K562 (cell line): ENCODE data around the gene ATXN3L. TPM values are rescaled to one million over a fixed set of nuclear protein-coding genes. Genes with fewer than 3 reads are reported as not detected.

Source experiments
- COPS2 ChIP-seq: fragments of 450-650 bp; conservative IDR thresholded peaks from 2 replicates; pipeline ENCODE4 v1.6.1; 2016; ENCODE audit warnings: mild to moderate bottlenecking, moderate library complexity
- E2F1 ChIP-seq: sonication (generic); formaldehyde crosslinking; IDR thresholded peaks from 2 replicates; pipeline ENCODE4 v1.8.1; 2023; ENCODE audit warnings: mild to moderate bottlenecking, missing genetic modification reagents, moderate library complexity
- EWSR1 ChIP-seq: fragments of 450-650 bp; IDR thresholded peaks from 2 replicates; pipeline ENCODE4 v1.6.1; 2018; ENCODE audit warnings: borderline replicate concordance, mild to moderate bottlenecking, low read depth, moderate library complexity; ENCODE audit not compliant: partially characterized antibody
- MLLT1 ChIP-seq, 2 experiments: fragments of 450-650 bp; IDR thresholded peaks; 2 replicates each; pipeline ENCODE4 v1.6.1; 2016
- RAD21 ChIP-seq, 2 experiments: fragments of 250-450 bp in 1 of 2; fragments of 450-650 bp in 1 of 2; sonication (Bioruptor Pico) in 1 of 2; formaldehyde crosslinking in 1 of 2; IDR thresholded peaks in 1 of 2; conservative IDR thresholded peaks in 1 of 2; 2 replicates each; pipeline versions ENCODE4 v1.4.0 to v1.8.0; 2020 to 2022; ENCODE audit warnings: mild to moderate bottlenecking in 2 of 2, moderate library complexity in 1 of 2
- ZNF384 ChIP-seq: IDR thresholded peaks from 2 replicates; pipeline ENCODE4 v1.6.1; 2012; ENCODE audit warnings: low read depth, low read length, improper control_type of control experiment
- polyA plus RNA-seq, 8 experiments: library from polyadenylated mRNA; depleted of rRNA in 4 of 8; stranded (reverse) in 5 of 8; unstranded in 3 of 8; fragments of >200 nt; fragmentation: Nextera tagmentation in 2 of 8; fragmentation: Illumina TruSeq in 1 of 8; extraction: Ambion mirVana in 2 of 8; extraction: Trizol in 1 of 8; gene quantifications; 2 replicates each; pipeline versions ENCODE4 v1.2.1 to v1.2.3, GENCODE V29; 2011 to 2014; ENCODE audit warnings: inconsistent platforms in 1 of 8, missing spikeins in 1 of 8
- total RNA-seq, 7 experiments: library from RNA; depleted of rRNA in 6 of 7; stranded (reverse); fragments of >200 nt in 6 of 7; fragmentation: Illumina TruSeq in 2 of 7; extraction: Trizol in 2 of 7; gene quantifications; 2 replicates each; pipeline versions ENCODE4 v1.2.1 to v1.2.3, GENCODE V29; 2011 to 2021; ENCODE audit warnings: low replicate concordance in 1 of 7
- TF ChIP-seq, protein P1 (sequence below), 2 experiments: fragments of 450-650 bp; formaldehyde crosslinking in 1 of 2; IDR thresholded peaks; 2 replicates each; pipeline versions ENCODE4 v1.4.0 to v1.6.1; 2014 to 2020; ENCODE audit warnings: mild to moderate bottlenecking in 2 of 2, borderline replicate concordance in 1 of 2, low read depth in 1 of 2

Gene ATXN3L
- total and polyA plus RNA-seq, 9 of the 15 experiments (the other 6 are each of a cell fraction or from before 2014, with no cell fraction given) = 0.04 to 0.31 TPM; not detected in 7

DNA sequence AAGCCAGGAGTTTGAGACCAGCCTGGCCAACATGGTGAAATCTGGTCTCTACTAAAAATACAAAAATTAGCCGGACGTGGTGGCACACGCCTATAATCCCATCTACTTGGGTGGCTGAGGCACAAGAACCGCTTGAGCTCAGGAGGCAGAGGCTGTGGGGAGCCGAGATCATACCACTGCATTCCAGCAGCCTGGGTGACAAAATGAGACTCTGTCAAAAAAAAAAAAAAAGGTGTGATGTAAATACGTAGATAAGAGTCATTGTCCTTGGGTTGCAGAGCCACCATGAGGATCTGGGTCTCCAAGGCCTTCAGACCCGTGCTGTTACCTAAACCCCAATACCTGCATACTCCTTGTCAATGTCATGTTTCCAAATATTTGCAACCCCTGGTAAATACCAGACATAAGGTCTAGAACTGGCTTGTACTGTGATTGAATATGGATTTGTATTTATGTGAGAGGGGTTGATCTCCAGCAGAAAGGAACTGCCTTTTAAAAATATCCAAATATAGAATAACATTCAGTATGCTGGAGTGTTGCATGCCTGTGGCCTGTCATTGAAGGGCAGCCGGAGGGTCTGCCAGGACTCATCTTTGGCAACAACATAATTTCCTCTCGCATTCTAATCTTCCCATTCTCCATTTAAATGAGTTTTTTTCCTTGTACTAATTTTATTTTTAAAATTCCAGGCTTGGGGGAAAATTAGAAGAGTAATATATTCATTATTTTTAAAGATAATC, 40.4 kb downstream of the ATXN3L start (continued):
- TF ChIP-seq, protein P1, sequence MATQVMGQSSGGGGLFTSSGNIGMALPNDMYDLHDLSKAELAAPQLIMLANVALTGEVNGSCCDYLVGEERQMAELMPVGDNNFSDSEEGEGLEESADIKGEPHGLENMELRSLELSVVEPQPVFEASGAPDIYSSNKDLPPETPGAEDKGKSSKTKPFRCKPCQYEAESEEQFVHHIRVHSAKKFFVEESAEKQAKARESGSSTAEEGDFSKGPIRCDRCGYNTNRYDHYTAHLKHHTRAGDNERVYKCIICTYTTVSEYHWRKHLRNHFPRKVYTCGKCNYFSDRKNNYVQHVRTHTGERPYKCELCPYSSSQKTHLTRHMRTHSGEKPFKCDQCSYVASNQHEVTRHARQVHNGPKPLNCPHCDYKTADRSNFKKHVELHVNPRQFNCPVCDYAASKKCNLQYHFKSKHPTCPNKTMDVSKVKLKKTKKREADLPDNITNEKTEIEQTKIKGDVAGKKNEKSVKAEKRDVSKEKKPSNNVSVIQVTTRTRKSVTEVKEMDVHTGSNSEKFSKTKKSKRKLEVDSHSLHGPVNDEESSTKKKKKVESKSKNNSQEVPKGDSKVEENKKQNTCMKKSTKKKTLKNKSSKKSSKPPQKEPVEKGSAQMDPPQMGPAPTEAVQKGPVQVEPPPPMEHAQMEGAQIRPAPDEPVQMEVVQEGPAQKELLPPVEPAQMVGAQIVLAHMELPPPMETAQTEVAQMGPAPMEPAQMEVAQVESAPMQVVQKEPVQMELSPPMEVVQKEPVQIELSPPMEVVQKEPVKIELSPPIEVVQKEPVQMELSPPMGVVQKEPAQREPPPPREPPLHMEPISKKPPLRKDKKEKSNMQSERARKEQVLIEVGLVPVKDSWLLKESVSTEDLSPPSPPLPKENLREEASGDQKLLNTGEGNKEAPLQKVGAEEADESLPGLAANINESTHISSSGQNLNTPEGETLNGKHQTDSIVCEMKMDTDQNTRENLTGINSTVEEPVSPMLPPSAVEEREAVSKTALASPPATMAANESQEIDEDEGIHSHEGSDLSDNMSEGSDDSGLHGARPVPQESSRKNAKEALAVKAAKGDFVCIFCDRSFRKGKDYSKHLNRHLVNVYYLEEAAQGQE (IDR thresholded peaks at IDR 0.05; ENCODE audit: borderline replicate concordance) = peak; percentile 25; the same call in 1 of the 2 replicates
- TF ChIP-seq, protein P1 (CRISPR knock-in tag; IDR thresholded peaks at IDR 0.05; ENCODE audit: low read depth) = no peak
- TF ChIP-seq EWSR1 (no peak), COPS2 (no peak), E2F1 (CRISPR knock-in tag) (no peak), MLLT1 (IDR thresholded peaks at IDR 0.05) (no peak), RAD21 (CRISPR knock-in tag; conservative IDR thresholded peaks at IDR 0.05 in 1 of 2, IDR thresholded peaks at IDR 0.05 in 1 of 2) (peak; percentile 12 to 40; a peak in 1 of 4 replicates), ZNF384 (peak; percentile 93)
